ENCODE results near the gene FILIP1L.

FILIP1L gene

DNA sequence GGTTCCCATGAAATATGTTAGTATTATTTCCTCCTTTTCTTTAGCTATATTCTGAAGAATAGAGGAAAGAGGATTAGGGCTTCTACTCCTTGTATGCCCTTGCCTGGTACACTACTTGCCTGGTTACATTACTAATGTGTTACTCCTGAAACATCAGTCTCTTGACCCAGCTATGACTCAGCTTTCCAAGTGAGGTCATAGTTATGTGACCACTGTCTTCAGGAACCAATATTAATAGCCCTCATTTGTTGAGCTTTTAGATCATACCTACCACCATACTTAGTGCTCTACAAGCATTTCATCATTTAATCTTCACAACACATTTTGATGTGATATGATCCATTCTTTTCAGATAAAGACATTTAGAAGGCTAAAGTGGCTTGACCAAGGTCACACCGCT, 236.3 kb downstream of the FILIP1L start:
- no peak for DNase-seq

DNA sequence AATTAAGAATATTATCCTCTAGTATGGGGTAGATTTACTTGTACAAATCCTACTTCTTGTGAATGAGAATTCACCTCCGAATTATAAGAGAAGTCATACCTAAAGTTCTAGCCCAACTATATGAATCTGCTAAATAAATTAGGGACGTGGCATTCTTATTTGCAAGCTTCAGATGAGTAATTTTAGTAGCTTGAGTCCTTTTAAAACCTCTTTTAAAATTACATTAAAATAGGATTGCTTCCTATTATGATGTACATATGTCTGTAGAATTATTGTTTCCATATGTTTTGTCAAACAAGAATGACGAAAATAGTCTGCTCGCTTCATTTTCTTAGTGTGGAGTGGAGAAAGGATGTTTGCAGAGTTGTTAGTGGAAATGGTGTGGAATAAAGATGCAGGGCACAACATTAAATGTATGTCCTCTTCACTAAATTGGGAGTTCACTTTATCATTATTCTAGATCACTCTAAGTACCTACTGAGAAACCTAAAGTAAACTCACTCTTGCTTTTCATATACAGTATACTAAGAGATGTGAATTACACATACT, 237.2 kb downstream of the FILIP1L start:
- no peak for DNase-seq

DNA sequence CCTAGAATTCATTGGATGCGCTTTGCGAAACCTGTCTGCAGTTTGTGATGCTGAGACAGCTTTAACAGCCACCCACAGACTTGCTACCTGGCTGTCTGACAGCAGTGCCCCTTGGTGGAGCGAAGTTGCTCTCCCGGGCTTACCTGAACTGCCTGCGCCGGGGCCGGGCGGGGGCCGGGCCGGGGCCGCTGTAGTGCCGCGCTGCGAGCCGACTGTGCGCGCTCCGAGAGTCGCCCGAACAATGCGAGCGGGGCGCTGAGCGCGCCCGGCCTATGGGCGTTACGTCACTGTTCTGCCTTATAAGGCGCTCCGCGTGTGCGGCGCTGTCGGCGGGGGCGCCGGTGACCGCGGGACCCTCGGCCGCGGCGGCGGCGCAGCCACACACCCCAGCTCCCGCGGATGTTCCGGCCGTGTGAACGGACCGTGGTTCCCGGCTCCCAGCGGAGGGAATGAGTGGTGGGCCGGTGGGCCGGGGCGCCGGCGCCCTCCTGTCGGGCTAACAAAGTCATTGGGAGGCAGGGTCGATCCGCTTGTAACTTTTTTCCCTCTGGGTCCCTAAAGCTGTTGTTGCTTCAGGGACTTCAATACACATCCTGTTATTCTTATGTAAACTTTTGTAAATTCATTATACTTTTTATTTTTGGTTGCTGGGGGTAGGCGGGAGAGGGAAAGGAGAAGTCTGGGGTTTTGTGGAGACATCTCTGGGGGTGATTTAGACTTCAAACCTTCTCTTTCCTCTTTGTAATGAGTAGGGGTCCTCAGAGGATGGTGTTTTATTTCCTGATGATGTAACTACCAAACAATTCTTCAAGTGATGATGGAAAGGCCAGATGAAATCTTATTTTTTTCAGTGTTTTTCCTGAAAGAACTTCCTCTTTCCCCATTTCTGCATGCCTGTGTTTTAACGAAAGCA, 238.1 kb downstream of the FILIP1L start:
- peak; percentile 72 for DNase-seq

DNA sequence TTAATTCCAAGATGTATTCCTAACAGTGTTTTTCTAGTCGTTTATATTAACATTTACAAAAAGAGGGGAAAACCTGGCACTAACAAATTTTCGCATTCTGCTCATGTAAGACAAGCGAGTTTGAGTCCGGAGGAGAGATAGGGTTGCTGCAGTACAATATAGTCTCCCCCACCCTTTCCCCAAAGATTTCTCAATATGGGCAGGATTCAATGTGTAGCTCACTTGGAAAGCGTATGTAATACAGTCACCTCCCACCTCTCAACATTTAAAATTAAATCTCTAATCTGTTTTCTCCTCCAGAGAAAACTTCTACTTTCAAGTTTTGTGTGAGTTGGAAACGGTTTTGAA, 238.7 kb downstream of the FILIP1L start:
- no peak for DNase-seq

- DNase-seq = no peak
These were observed 239.9 kb downstream of the FILIP1L start for GRCh38 chr3:99874237-99875002.

GRCh38 chr3:99873269-99874102, 240.8 kb downstream of the FILIP1L start:
- no peak for DNase-seq

GRCh38 chr3:99872923-99873254, 241.4 kb downstream of the FILIP1L start:
- no peak for DNase-seq

DNA sequence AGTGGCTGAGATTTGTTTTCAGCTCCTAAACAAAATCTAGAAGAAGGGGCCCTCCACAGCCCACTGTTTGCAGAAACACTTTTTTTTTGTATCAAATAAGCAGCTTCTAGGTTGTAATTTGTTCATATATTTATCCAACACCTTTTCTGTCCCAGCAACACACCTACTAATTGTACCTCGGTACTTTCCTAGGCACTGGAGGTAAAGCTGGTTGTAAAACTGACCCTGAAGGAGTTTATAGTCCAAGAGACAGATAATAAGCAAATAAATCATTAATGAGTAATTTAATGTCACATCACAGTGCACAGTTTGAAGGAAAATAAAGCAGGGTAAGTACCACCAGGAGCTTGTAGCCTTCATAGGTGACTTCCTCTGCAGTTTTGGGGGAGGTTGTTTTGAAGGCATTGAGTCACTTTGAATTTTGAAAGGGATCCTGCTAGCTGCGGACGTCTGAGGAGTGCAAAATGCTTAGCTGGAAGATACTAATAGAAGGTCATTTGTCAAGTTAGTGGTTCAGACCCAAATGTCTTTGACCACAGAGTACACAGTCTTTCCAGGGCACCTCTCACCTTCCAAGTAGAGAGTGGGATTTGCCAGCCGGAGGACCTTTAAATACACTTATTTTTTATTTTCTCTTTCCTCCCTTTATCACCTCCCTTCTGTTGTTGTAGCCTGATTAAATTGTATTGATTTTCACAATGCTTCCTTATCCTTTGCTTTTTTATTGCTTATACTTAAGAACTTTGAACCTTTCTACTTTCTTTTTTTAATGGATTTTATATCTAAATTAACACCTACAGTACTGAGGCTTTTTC, 242.9 kb downstream of the FILIP1L start:
- DNase-seq = no peak

DNA sequence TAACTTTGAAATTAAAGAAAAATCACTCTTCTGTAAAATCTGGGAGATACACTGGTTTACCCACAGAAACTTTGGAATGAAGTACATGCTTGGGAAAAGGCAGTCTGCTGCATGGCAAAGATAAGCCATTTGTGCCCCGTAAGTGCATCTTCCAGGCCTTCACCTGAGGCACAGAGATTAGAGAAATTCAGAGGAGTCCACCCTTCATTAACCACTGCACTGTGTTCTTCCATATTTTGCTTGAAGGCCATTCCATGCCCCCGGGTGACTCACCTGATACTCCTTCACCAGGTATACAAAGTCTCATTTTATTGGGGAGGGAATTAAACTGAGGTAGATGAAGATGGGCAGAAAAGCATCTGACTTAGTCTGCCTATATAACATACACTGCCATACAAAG, 243.6 kb downstream of the FILIP1L start:
- no peak for DNase-seq

GRCh38 chr3:99869621-99870020, 244.7 kb downstream of the FILIP1L start:
- no peak for DNase-seq

DNA sequence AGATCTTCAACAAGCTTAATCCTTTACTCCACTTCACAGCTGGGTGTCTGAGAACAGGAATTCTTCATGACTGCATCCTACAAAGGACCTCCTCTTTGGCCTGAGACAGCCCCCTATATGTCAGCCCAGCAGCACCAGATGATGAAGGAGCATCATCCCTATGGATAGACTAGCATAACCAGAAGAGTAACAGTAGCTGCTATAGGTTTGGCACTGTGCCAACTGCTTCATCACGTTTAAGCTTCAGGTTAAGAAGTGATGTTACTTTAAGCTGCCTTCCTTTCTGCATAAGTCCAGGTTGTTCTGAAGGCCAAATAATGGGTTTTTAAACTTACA, 246.0 kb downstream of the FILIP1L start:
- no peak for DNase-seq

- no peak for DNase-seq
These were observed 246.5 kb downstream of the FILIP1L start for GRCh38 chr3:99867594-99868310.

DNA sequence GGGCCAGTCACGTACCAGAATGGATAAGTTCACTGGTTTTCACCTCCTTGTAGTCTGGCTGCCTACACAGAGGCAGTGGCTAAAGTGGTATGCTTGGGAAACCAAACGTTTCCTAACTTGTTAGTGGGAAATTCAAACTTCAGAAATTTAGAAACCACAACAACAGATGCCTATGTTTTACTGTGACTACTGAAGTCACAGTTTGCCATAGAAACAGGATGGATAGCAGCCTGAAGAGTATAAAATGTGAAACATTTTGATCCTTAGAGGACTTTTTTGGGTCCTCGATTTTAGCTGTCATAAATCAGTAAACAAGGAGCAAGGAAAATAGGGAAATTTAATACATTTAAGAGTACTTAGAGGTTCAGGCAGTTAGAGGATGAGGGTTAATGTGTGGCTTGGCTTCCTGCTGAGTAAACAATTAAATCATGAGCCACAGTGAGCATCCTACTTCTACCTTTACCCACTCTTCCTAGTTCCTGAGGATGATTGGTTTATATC, 248.0 kb downstream of the FILIP1L start:
- no peak for DNase-seq

DNA sequence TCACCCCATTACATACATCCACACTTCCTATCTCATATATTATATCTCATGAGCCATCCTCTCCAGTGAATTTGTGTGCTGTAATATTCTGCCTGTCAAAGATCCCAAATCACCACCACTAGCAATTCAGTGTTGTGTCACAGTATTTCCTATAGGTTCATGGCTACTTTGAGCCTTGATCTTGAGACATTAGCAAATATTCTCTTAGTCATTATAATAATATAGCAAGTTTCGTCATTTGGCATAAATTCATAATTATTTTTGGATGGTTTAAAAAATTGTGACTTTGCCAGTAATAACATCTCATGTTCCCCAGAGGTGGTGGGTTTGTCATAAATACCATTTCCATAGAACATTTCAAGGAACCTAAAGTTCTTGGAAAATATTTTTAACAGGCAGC, 249.0 kb downstream of the FILIP1L start:
- no peak for DNase-seq

GRCh38 chr3:99864289-99864688, 250.0 kb downstream of the FILIP1L start:
- no peak for DNase-seq

DNA sequence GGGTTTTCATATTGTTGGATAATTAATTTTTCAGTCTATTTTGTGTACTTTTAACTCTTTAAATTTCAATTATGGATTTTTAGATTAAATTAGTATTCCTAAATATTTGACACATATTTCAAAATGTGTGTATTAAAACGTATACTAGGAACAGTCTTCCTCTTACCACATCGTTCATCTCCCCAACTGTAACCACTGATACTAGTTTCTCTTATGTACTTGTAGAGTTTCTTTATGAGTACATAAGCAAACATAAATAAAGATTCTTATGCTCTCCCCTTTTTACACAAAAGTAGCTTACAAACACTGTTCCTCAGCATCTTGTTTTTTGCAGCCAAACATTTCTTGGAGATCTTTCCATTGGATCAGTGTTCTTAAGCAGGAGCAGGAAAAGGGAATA, 250.7 kb downstream of the FILIP1L start:
- DNase-seq = no peak

DNA sequence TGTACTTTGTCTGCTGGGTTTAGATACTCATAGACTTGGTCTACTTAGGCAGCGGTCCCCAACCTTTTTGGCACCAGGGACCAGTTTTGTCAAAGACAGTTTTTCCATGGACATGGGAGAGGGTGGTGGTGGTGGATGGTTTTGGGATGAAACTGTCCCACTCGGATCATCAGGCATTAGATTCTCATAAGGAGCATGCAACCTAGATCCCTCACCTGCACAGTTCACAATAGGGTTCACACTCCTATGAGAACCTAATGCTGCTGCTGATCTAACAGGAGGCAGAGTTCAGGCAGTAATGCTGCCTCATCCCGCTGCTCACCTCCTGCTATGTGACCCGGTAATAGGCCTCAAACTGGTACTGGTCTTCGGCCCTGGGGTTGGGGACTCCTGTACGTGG, 251.3 kb downstream of the FILIP1L start:
- DNase-seq = no peak

DNA sequence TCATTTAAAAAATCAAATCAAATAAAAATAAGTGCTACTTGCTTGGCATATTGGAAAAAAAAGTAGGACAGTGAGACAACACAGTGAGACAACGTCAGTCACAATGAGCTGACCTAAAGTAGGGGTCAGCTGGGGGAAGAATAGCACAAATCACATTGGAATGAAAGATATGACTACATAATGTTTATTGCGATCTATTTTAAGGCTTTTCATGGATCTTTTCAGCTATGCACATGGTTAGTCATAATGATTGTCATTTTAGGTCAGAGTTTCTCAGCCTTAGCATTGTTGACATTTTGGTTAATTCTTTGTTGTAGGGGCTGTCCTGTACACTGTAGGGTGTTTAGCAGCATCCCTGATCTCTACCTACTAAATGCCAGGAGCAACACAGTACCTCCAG, 252.1 kb downstream of the FILIP1L start:
- DNase-seq = no peak

- DNase-seq = no peak
These were observed 253.1 kb downstream of the FILIP1L start for GRCh38 chr3:99861216-99861615.

DNA sequence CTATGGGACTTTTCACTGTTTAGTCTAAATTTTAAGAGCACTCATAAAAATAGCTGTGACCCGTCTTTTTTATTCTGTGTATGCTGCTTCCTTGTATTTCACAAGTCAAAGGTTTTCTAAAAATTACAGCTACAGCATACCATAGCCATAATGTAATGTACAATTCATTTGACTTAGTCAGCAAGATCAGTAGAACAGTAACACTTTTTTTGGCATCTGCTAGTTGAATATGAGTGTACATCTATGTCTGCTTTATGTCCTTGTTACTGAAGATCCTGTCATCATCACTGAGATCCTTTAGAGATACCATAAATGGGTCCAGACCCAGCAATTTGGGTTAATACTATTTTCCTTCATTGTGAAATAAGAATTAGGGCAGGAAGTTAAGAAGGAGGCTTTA, 254.5 kb downstream of the FILIP1L start:
- DNase-seq = no peak

DNA sequence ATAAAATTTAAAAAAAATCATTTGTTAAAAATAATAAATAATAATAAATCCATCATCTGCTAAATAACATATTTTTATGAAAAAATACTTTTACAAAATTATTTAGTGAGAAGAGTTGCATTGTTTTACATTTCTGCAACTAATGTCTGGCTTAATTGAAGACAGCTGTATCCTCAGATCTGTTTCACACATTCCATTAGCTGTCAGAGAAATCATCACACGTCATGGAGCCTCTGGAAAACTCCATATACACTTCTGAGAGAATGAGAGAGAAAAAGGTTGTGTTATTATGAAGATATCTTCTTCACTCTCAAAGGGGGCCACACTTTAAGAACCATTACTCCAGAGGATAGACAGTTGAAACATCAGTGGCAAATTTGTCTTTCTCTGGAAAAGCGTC, 255.8 kb downstream of the FILIP1L start:
- DNase-seq = no peak

DNA sequence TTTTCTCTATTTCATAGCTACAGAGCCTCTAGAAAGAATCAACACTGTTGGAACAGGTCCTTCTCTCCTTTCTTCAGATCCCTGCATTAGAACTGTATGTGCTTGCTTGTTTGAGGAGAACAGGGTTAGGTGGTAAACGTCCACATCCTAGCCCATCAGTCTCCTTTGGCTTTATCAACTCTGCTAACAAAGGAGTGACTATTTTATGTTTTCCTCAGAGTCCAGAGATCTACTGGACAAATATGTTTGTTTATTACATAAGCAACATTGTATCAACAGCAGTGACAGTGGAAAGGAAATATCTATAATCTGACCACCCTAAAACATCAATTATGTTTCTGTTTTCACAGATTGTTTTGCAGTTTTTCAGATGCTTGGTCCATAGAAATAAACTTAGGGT, 257.0 kb downstream of the FILIP1L start:
- no peak for DNase-seq

Measured in CD4-positive, alpha-beta T cell treated with Interleukin-12 subunit alpha and Interleukin-12 subunit beta, for 1 hour (primary cell).